Activated CD8-positive, alpha-beta memory T cell treated with anti-CD3 and anti-CD28 coated beads, Interleukin-2, amount 50 U/mL, for 48 hours (primary cell): ENCODE results near the gene ZNF407.
A peak's percentile ranks its signal among the peaks of the same experiment; 100 is the strongest.

Source experiments
- DNase-seq: peaks from one replicate; pipeline ENCODE4 v3.0.0-alpha.2; 2020

Gene ZNF407

DNA sequence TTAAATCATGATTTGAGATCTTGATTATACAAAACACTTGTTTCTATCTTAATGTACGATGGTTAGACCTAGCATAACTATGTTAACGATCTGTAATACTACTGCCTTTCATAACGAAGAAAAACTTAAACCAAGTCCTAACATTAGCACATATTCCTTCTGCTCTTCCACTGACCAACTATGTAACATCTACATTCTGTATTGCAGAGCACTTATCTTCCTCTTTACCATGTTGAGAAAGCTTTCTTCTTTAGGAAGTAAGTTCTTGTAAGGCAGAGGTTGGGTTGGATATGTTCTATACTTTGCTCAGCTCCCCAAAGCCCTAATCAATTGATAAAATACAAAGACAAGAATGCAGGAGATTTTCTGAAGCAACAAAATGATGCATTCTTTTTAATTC is 7.9 kb upstream of the ZNF407 start:
- no peak for DNase-seq

DNA sequence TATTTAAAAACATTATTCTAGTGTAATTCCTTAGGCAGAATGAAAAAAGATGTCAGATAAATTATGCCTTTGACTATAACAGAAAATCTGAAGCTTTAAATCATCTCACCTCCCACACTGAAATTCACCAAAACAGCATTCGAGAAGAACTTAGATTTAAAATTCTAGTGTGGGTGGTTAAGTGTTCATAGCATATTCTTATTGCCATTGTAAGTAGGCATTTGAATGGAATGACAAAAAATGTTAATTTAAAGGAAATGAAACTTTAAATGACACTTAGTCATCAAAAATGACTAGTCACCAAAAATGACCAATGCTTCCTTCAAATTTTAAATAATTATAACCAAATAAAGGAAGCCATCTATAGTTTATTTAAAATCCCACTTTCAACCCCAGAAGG is 7.0 kb upstream of the ZNF407 start:
- DNase-seq, result no peak

DNA sequence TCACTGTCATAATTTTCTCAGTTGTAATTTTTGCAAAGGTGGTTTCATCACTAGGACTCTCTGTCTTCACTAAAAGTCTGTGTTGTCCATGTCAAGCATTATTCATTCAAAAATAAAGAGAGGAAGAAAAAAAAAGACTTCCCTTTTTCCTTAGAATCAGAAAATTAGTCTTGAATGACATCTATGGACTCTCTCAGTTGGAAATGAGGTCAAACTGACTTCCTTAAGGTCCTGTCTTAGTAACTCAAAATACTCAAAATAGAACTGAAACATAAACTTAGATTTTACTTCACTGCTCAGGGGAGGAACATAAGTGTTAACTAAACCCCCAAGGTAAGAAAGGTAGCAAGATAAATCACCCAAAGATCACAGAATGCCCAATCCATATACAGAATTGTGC is 2.2 kb upstream of the ZNF407 start:
- DNase-seq, result no peak

DNA sequence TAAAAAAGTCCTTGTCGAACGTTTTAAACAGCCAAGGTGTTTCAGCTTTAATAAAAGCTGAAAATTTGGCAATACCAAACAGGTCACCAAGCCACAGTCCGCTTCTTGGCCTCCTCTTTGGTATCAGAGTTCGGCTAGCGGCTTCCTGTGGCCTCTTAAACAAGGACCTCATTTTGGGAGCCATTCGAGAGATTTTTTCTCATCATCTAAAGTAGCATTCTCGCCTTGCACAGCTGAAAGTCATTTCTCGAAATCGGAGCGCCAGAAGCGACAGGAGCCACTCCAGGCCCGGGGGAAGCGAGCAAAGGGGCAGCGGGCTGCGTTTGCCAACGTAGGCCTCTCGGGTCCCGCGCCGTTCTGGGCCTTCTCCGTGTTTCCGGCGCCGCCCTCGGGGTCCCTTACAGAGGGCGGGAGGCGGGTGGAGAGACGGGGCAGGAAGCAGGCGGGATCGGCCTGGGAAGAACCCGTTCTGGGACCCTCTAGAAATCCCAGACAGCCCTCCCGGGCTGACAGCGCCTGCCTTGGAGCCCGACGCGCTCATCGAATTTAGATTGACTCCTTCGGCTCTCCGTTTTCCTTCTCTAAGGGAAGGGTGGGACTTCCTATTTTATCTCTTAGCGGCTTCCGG is 522 bp upstream of the ZNF407 start:
- DNase-seq, result peak; percentile 85

DNA sequence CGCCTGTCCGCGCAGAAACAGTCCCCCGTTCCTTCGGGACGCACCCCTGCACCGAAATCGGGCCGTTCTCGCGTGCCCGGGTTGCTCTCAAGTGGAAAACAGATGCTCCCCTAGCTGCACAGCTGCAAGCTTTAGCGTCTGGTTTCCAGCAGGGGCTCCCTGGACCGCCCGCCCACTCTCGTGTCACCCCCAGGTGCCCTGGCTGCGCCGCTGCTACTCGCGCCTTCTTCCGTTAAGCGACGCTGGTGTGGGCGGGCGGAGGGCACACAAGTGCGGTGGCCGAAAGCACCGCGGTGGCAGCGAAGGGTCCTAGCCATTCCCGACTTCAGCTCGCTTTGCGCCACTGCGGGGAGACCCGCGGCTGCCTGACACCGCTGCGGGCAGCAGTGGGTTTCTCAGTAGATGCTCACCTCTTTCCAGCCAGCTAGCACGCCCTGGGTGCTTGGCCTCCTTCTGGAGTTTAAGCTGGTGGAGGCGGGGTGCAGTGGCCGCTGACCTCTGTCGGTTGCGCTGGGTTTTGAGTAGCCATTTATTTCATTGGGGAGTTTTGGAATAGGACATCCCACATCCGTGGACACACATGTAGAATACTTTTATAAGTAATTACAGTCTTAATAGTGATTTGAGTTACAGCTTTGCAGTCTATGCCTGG is 806 bp downstream of the ZNF407 start:
- peak; percentile 87 for DNase-seq

DNA sequence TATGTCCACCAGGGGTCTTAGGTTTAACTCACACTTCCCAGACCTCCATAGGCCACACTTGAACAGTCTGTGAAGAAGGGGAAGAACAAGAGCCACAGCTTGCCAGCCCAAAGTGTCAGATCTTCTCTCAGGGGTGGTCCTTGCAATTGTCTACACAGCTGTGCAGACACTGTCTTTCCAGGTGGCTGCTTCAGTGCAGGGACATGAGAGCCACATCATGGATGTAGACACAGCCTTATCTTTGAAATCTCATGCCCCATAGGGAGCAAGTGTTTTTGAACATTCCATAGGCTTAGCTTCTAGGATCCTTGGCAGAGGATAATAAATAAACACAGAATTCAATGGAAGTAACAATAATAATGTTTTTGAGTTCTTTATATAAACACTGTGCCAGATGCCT is 6.7 kb downstream of the ZNF407 start:
- DNase-seq, result no peak

DNA sequence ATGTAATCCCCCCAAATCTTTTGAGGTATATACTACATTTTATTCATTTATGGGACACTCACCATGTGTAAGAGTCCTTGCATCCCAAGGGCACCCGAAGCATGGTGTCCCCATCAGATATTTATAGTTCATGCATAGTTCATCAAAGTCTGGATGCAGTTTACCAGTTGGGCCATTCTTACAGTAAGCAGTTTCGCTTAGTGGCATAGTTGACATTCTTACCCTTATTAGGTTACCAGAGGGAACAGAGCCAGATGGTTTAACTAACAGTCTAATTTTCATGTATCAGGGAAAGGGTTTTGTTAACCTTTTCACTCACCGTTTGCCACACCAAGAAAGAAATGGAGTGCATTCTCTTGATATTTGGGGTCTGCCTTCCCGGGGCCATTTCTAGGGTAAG is 7.1 kb downstream of the ZNF407 start:
- DNase-seq, result no peak

DNA sequence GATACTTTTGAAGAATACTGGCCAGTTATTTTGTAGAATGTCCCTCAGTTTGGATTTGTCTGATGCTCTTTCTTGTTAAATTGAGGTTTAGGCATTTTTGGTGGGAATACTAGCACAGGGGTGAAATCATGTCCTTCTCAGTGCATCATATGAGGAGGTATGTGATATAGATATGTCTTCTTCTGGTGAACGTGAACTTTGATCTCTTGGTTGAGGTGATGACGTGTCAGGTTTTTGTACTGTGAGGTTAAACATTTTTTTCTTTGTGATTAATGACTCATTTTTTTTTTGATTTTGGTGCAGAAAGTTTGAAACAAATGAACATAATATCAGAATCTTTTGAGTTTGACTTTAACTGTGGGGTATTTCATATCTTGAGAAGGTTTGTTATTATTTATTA is 11.0 kb downstream of the ZNF407 start:
- no peak for DNase-seq

DNA sequence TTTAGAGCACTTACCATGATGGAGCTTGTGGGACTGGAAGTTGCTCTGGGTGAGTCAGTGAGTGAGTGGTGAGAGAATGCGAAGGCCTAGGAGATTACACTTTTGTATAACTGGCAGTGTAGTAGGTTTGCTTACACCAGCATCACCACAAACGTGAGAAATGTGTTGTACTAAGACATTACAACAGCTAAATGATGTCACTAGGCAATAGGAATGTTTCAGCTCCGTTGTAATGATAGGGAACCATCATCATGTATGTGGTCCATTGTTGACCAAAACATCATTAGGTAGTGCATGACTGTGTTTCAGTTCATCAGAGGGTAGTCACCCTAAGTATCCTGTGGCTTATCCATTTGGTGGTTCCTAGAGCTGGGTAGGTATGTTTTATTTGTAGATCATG is 11.9 kb downstream of the ZNF407 start:
- no peak for DNase-seq

DNA sequence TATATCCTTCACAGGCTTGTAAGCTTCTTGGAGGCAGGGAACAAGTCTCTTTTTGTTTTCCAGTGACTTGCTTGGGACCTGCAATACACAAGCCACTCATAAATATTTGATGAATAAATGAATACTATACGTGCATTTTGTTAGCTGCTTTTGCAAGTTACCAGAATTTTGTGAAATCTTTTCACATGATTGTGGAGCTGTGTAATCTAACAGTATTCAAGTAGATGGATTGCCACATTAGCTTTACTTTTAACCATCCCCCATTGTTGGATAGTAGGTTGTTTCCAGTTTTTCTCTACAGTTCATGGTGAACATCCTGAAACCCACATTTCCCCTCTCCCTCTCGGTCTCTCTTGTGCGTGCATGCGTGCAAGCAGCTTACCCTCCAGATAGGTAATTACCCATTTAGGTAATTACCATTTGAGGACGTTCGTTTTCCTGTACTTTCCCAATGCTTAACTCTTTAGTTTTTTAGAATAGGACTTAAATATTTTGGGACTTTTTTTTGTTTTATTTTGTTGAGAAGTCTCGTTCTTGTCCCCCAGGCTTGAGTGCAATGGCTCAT is 12.5 kb downstream of the ZNF407 start:
- DNase-seq, result no peak

DNA sequence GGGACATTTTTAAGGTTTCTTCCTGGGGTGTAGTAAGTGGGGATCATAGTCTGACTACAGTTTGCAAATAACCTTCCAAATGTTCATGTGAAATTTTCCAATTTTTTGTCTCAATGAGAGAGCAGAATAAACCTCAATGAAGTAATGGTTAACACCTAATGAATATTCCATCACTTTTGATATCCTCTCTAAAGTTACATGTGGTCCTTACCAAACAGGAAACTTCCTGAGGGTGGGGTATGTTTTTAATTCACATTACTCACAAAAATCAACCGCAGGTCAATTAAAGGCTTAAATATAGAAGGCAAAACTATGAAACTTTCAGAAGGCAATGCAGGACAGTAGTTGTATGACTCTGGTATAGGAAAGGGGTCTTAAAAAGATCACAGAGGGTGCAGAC is 13.2 kb downstream of the ZNF407 start:
- DNase-seq, result no peak

DNA sequence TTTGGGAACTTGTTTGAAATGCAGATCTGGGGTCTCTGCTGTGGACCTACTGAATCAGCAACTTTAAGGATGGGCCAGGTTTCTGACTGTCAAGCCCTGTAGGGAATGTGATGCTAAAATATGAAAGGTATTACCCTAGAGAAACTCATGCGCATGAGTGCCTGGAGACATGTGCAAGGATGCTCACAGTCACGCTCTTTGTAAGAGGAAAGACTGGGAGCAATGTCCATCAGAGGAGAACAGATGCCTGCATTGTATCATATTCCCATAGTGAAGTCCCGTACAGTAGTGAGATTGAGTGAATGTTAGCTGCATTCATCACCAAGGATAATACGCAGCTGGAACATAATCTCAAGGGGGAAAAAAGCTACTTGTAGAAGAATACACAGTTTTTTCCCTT is 14.1 kb downstream of the ZNF407 start:
- no peak for DNase-seq

DNA sequence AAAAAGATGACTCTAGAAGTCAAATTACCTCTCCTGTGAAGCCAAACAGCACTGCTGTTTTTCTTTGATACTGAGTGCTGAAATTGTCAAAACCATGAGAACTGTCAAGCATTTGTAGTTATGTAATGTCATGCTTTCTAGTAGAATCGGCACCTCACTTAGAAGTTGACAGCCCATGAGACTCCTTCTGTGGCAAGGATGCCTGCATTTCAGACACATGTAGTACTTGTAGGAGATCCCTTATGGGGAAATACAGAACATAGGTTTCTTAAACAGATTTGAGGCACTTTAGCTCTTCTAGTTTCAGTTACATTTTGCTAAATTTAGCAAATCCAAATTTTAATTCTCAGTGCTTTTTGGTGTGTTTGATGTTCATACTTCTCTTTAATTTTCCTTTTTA is 15.7 kb downstream of the ZNF407 start:
- no peak for DNase-seq

DNA sequence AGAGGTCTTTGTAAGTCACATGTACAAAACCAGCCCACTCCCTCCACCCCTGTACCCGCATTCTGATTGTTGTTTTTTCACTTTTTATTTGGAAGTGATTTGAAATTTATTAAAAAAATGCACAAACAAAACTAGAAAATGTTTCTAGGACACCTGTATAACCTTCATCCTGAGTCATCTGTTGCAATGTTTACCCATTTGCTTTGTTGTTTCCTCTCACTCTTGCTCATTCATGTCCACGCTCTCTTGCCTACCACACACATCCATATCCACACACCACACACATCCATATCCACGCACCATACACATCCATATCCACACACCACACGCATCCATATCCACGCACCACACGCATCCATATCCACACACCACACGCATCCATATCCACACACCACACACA is 18.8 kb downstream of the ZNF407 start:
- no peak for DNase-seq

DNA sequence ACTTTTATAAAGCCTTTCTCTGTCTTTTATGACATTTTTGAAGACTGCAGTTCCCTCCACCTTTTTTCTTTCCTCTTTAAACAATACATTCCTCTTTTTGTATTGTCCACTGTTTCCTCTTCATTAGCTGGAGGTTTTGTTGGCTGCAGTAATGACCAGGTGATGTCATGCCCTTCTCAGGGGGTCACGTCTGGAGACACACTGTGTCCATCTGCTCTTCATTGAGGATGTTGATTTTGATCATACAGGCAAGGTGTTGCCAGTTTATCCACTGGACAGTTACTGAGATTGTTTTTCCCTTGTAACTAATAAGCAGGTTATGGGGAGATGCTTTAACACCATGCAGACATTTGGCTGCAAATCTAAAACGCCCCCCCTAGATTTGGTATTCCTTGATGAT is 19.8 kb downstream of the ZNF407 start:
- no peak for DNase-seq

DNA sequence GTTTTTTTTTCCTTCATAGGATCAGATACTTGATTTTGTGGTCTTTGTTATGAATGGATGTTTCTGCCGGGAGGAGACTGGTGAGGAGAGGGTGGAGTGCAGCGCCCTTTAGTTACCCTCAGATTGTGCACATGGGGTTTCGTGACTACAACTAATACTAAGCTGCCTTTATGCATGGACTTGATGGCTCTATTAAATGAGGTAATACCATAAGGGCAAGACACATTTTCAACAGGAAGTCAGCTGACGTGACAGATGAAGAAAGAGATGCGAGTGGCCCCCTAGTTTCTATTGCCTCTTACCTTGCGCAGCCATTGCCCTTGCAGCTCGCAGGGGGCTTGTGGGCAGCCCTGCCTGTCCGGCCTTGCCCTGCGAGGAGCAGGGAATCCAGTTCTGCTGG is 24.4 kb downstream of the ZNF407 start:
- DNase-seq, result no peak

DNA sequence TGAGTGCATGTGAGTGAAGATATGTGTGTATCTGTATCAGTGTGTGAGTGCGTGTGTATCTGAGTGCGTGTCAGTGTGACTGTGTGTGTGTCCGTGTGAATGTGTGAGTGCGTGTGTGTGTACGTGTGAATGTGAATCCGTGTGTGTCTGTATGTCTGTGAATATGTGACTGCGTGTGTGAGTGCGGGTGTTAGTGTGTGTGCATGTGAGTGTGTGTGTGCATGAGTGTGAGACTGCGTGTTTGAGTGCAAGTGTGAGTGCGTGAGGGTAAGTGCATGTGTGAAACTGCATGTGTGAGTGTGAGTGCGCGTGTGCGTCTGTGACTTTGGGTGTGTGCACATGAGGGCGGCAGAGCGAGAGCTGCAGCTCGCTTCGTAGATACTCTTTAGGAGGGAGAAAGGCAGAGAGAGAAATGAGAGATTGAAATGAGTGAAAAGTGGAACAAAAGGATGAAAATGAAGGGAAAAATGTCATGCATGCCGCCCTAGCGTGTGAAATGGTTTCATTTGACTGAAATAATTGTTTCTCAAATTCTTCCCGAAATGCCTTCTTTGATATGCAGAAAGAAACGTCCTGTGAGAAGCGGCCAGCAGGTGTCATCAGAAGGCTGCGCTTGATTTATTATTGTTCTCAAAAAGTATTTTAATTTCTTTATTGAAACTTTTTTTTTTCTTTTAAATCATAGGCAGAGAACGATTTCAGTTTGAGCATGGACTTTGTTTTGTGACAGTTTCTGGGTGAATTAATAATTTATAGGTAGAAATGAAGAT is 25.6 kb downstream of the ZNF407 start:
- DNase-seq, result no peak

DNA sequence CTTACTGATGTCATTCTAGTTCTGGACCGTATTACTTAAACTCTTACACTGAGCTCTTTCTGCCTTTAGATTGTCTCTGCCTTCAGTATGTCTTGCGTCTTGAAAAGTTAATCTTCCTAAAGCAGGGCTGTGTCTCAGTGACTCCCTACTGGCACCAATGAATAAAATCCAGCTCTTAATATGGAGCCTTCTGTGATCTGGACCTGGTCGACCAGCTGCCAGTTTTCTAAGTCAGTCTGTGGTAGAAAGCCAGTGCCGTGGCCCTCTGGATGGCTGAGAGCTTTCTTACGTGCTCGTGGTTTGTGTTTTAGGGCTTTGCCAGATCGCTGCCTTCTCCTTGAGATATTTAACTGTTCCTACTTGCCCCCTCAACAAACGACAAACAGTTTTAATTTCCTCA is 26.8 kb downstream of the ZNF407 start:
- no peak for DNase-seq

DNA sequence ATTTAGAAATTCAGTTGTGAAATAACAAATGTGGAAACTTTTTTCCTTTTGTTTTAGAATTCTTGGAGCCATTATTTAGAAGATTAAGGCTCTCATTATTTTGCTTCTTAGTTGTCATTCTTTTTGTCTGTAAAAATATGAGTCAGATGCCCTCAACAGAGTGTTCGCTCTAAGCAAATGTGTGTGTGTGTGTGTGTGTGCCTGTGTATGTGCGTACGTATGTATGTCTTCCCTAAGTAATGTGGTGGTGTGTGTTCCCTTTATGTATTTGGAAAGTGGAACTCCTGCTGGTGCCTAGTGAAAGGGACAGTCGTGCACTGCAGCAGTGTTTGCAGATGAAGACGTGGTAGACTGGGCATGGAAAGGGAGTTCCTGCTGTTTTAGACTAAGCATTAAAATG is 27.5 kb downstream of the ZNF407 start:
- no peak for DNase-seq

DNA sequence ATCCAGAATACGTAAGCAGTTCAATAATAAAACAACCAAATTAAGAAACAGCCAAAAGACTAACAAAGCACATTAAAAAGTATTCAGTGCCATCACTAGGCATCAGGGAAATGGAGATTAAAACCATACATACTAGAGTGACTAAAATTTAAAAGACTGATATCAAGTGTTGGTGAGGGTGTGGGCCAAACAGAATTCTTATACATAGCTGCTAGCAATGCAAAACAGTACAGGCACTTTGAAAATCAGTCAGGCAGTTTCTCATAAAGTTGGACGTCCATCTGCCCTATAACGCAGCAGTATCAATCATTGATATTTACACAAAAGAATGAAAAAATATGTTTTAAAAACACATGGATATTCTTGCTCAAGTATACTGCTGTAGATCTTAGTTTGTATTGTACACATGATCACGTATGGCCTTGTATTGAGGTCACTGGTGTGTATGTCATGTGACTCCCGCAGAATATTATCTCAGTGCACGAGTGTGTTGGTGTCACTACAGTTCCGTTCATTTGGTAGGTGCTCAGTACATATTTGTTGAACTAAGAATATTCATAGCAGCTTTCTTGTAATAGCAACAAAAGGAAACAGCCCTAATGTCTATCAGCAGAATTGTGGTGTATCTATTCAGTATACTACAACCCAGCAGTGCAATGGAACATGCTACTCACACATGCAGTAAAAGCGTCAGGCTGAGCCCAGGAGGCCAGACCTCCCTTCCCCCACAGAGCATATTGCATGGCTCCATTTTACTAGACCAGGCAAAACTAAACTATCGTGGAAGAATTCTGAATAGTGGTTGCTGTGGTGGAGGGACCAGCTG is 28.6 kb downstream of the ZNF407 start:
- DNase-seq, result no peak

DNA sequence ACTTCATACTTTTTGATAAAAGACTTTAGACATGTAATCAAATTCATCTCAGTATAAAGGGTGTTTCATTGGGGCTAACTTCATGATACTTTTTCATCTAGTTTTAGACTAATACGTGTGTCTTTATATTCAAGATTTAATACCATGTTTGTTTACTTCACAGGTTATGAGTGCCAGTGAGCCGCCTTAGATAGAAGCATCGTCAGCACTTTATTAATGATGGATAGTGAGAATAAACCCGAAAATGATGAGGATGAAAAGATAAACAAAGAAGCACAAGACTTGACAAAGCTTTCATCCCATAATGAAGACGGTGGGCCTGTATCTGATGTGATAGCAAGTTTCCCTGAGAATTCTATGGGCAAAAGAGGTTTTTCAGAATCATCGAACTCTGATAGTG is 33.1 kb downstream of the ZNF407 start:
- DNase-seq, result no peak

DNA sequence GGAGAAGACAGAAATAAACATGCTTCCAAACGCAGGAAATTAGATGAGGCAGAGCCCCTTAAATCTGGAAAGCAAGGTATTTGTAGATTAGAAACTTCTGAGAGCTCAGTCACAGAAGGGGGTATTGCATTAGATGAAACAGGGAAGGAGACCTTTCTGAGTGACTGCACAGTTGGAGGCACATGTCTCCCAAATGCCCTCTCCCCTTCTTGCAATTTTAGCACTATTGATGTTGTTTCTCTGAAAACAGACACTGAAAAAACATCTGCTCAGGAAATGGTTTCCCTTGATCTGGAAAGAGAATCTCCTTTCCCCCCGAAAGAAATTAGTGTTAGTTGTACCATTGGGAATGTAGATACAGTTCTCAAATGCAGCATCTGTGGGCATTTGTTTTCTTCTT is 33.5 kb downstream of the ZNF407 start:
- no peak for DNase-seq

DNA sequence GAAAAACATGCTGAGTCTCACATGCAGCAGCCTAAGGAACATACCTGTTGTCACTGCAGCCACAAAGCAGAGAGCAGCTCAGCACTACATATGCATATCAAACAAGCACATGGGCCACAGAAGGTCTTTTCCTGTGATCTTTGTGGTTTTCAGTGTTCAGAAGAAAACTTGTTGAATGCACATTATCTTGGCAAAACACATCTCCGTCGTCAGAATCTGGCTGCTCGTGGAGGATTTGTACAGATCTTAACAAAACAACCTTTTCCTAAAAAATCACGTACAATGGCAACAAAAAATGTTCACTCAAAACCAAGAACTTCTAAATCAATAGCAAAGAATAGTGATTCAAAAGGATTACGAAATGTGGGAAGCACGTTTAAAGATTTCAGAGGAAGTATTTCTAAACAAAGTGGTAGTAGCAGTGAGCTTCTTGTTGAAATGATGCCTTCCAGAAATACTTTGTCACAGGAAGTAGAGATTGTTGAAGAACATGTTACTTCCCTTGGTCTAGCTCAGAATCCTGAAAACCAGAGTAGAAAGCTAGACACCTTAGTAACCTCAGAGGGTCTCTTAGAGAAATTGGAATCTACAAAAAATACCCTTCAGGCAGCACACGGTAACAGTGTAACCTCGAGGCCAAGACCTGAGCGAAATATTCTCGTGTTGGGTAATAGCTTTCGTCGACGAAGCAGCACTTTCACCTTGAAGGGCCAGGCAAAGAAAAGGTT is 34.1 kb downstream of the ZNF407 start:
- DNase-seq, result no peak
